ENCODE measurements around the gene PDGFB. TPM values are rescaled to one million over a fixed set of nuclear protein-coding genes. Genes with fewer than 3 reads are reported as not detected.

Gene PDGFB
- 121 and 148 TPM in 2 replicates for total RNA-seq

DNA sequence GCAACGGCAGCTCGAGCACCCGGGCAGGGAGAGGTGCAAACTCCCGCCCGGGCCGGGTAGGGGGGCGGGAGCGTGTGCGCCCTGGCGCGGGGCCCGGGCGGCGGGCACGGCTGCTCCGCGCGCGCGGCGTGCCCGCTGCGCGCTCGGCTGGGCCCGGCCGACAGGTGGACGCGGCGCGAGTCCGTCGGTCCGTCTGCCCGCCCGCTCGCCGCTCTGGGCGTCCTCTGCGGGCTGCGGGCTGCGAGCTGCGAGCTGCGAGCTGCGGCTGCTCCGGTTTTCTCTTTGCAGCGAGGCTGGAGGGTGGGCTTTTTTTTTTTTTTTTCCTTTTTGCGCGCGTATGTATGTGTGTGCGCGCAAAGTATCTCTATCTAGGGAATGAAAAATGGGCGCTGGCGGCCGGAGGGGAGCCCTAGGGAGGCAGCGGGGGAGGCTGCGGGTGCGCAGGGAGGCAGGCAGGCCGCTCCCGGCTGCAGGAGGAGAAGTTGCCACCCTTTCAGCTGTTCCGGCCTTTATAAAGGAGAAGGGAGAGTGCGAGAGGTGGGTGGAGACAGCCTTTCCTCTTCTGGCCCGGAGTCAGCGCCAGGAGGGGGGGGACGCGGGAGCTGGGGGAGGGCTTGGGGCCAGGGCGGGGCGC lies at the start of gene PDGFB:
Gene PDGFB, minus strand, starts transcription at position 487 of the 634 bp plus-strand sequence. CDS start 1,019 bp downstream, outside the sequence.

Other genes with a start within 250 kb of the PDGFB start
- 7.8 and 10.0 TPM in 2 replicates for gene APOBEC3C, start 230.7 kb downstream of the PDGFB start, total RNA-seq
- gene APOBEC3D, start 223.9 kb downstream of the PDGFB start, total RNA-seq: 1.4 and 1.6 TPM in 2 replicates
- 2.1 and 5.9 TPM in 2 replicates for gene APOBEC3F, start 204.1 kb downstream of the PDGFB start, total RNA-seq
- gene APOBEC3G, start 167.7 kb downstream of the PDGFB start, total RNA-seq: 4.1 and 4.6 TPM in 2 replicates
- gene APOBEC3H, start 147.7 kb downstream of the PDGFB start, total RNA-seq: 0.29 and 0.33 TPM in 2 replicates
- 3.4 and 4.2 TPM in 2 replicates for gene CBX7, start 92.3 kb downstream of the PDGFB start, total RNA-seq
- gene RPL3, start 74.6 kb upstream of the PDGFB start, total RNA-seq: 2,343 and 3,208 TPM in 2 replicates
- gene SYNGR1, start 105.0 kb upstream of the PDGFB start, total RNA-seq: 2.3 and 3.6 TPM in 2 replicates
- 10.9 and 13.7 TPM in 2 replicates for gene TAB1, start 154.8 kb upstream of the PDGFB start, total RNA-seq
- gene MGAT3, start 212.0 kb upstream of the PDGFB start, total RNA-seq: not detected in 2 replicates